ENCODE results near the gene GPR132.

GPR132 gene

GRCh38 chr14:105015905-105016304 lies 49.3 kb downstream of the GPR132 start:
- no peak for TF ChIP-seq REST (IDR thresholded peaks at IDR 0.05; ENCODE audit: low read depth)
- TF ChIP-seq TAF1 (IDR thresholded peaks at IDR 0.05; ENCODE audit: low read depth): no peak
- no peak for TF ChIP-seq CREB1 (IDR thresholded peaks at IDR 0.05; ENCODE audit: low read depth)
- no peak for TF ChIP-seq FOXM1 (IDR thresholded peaks at IDR 0.05; ENCODE audit: borderline replicate concordance, low read depth)
- TF ChIP-seq ZBTB7A (IDR thresholded peaks at IDR 0.05; ENCODE audit: low read depth): no peak
- TF ChIP-seq CEBPB (IDR thresholded peaks at IDR 0.05): no peak
- TF ChIP-seq EP300 (IDR thresholded peaks at IDR 0.05; ENCODE audit: borderline replicate concordance): no peak
- no peak for TF ChIP-seq MAX (IDR thresholded peaks at IDR 0.05)
- TF ChIP-seq EGR1 (IDR thresholded peaks at IDR 0.05): no peak

- TF ChIP-seq CEBPB (IDR thresholded peaks at IDR 0.05): no peak
- TF ChIP-seq ZBTB7A (IDR thresholded peaks at IDR 0.05; ENCODE audit: low read depth): no peak
- TF ChIP-seq USF1 (IDR thresholded peaks at IDR 0.05): no peak
- TF ChIP-seq NFIC (IDR thresholded peaks at IDR 0.05): no peak
- TF ChIP-seq REST (IDR thresholded peaks at IDR 0.05; ENCODE audit: low read depth): no peak
- no peak for TF ChIP-seq TCF12 (IDR thresholded peaks at IDR 0.05; ENCODE audit: low read depth)
- TF ChIP-seq RAD21 (IDR thresholded peaks at IDR 0.05; ENCODE audit: low read depth): no peak
- no peak for TF ChIP-seq CREB1 (IDR thresholded peaks at IDR 0.05; ENCODE audit: low read depth)
- TF ChIP-seq EGR1 (IDR thresholded peaks at IDR 0.05): no peak
- no peak for TF ChIP-seq TAF1 (IDR thresholded peaks at IDR 0.05; ENCODE audit: low read depth)
- no peak for TF ChIP-seq MAX (IDR thresholded peaks at IDR 0.05)
- no peak for TF ChIP-seq FOXM1 (IDR thresholded peaks at IDR 0.05; ENCODE audit: borderline replicate concordance, low read depth)
- TF ChIP-seq YY1 (IDR thresholded peaks at IDR 0.05; ENCODE audit: low read depth): no peak
- no peak for TF ChIP-seq EP300 (IDR thresholded peaks at IDR 0.05; ENCODE audit: borderline replicate concordance)
- TF ChIP-seq TEAD4 (IDR thresholded peaks at IDR 0.05): no peak
Measured at GRCh38 chr14:105015242-105015641, 50.0 kb downstream of the GPR132 start.

- TF ChIP-seq REST (IDR thresholded peaks at IDR 0.05; ENCODE audit: low read depth) (no peak), EGR1 (IDR thresholded peaks at IDR 0.05) (no peak), FOXM1 (IDR thresholded peaks at IDR 0.05; ENCODE audit: borderline replicate concordance, low read depth) (no peak), CEBPB (IDR thresholded peaks at IDR 0.05) (no peak), EP300 (IDR thresholded peaks at IDR 0.05; ENCODE audit: borderline replicate concordance) (no peak), TAF1 (IDR thresholded peaks at IDR 0.05; ENCODE audit: low read depth) (no peak), MAX (IDR thresholded peaks at IDR 0.05) (no peak), NFIC (IDR thresholded peaks at IDR 0.05) (no peak), TCF12 (IDR thresholded peaks at IDR 0.05; ENCODE audit: low read depth) (no peak), TEAD4 (IDR thresholded peaks at IDR 0.05) (no peak), RAD21 (IDR thresholded peaks at IDR 0.05; ENCODE audit: low read depth) (no peak), USF1 (IDR thresholded peaks at IDR 0.05) (no peak), ZBTB7A (IDR thresholded peaks at IDR 0.05; ENCODE audit: low read depth) (no peak), CREB1 (IDR thresholded peaks at IDR 0.05; ENCODE audit: low read depth) (no peak), YY1 (IDR thresholded peaks at IDR 0.05; ENCODE audit: low read depth) (no peak)
Measured at GRCh38 chr14:105014631-105015030, 50.6 kb downstream of the GPR132 start.

GRCh38 chr14:105014032-105014431 lies 51.2 kb downstream of the GPR132 start:
- no peak for TF ChIP-seq MAX (IDR thresholded peaks at IDR 0.05)
- no peak for TF ChIP-seq TCF12 (IDR thresholded peaks at IDR 0.05; ENCODE audit: low read depth)
- TF ChIP-seq CEBPB (IDR thresholded peaks at IDR 0.05): no peak
- TF ChIP-seq EGR1 (IDR thresholded peaks at IDR 0.05): no peak
